HUES48 (cell line): Measurements from ENCODE around the gene CXorf49.
"Not testable (repeated sequence)": the region's sequence is repeated elsewhere in the genome, so short reads cannot be mapped to it uniquely, and the experiment has no call there.

Source experiments
- H3K27ac ChIP-seq: one replicate; pipeline ENCODE4 v1.7.0; 2013; ENCODE audit warnings: low read depth, low read length, inconsistent platforms
- H3K27me3 ChIP-seq: 2 replicates; pipeline ENCODE4 v1.6.1; 2013; ENCODE audit warnings: mild to moderate bottlenecking, low read length; ENCODE audit not compliant: control insufficient read depth, insufficient read depth
- H3K36me3 ChIP-seq: 2 replicates; pipeline ENCODE4 v1.6.1; 2013; ENCODE audit warnings: low read length; ENCODE audit not compliant: control insufficient read depth, insufficient read depth
- H3K4me1 ChIP-seq: 2 replicates; pipeline ENCODE4 v1.6.1; 2013; ENCODE audit warnings: mild to moderate bottlenecking, low read length; ENCODE audit not compliant: control insufficient read depth, insufficient read depth
- H3K4me3 ChIP-seq: 2 replicates; pipeline ENCODE4 v1.5.1; 2013; ENCODE audit warnings: mild to moderate bottlenecking, low read depth, low read length
- H3K9ac ChIP-seq: 2 replicates; pipeline ENCODE4 v1.6.1; 2013; ENCODE audit warnings: mild to moderate bottlenecking, low read depth, low read length, moderate library complexity
- H3K9me3 ChIP-seq: 2 replicates; pipeline ENCODE4 v1.6.1; 2013; ENCODE audit warnings: low read length; ENCODE audit not compliant: control insufficient read depth, insufficient read depth

CXorf49 gene

DNA sequence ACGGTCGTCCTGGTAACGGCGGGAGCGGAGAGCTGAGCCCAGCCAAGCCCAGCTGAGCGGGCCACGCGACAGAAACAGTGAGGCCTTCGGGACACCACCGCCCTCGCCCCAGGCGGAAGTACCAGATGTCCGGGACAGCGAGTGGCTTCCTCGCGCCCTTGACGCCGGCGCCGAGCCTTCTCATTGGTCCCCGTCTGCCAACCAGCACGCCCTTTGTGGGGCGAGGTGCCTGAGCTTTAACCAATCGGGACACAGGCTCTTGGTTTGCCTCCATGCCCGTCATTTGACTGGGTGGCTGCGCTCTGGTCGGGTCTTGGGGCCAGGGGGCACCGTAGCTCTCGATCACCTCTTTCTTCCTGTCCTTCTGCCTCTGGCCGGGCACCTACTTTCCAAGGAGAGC lies at the start of gene CXorf49:
TSS of gene CXorf49 (minus strand) at position 101 of the 400 bp plus-strand sequence. CDS start 134 bp downstream, outside the sequence.
- not testable (repeated sequence) for H3K9me3 ChIP-seq, H3K27me3 ChIP-seq, H3K36me3 ChIP-seq, H3K4me1 ChIP-seq, H3K27ac ChIP-seq, H3K4me3 ChIP-seq, H3K9ac ChIP-seq

DNA sequence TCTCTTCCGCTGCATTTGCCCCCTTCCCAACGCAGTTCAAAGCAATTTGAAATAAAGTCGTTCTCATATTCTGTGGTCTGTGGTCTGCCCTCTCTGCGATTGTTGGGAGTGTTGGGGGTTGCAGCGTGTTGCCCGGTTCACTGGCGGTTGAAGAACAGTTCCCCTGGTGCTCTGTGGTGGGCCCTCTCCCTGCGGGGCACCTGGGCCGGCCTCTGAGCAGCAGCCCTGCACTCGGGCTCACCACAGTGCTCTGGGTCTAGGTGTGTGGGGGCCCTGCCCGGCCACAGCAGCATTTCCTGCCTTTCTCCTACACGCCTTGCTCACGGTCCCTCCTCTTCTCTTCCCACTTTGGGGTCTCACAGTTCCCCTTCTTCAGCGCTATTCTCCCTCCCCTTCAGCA lies 49.0 kb upstream of the CXorf49 start:
- H3K9ac ChIP-seq, H3K36me3 ChIP-seq, H3K4me3 ChIP-seq, H3K27ac ChIP-seq, H3K27me3 ChIP-seq, H3K4me1 ChIP-seq, H3K9me3 ChIP-seq: not testable (repeated sequence)

DNA sequence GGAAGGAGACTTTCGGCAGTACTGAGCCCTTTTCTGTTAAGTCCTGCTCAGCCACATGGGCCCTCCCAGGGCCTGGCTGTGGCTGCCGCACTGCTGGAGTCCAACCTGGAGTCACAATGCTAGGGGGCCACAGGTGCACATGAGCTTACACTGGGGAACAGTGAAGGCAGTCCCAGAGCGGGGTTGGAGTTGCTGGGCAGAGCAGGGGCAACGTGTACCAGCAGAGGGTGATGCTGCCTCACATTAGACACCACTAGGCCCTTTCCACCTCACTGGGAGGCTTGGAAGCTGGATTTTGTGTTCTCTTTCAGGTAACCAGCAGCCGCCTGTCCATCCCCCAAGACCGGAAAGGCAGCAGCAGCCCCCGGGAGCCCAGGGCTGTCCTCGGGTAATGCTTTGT lies 47.5 kb upstream of the CXorf49 start:
- not testable (repeated sequence) for H3K27me3 ChIP-seq, H3K36me3 ChIP-seq, H3K4me3 ChIP-seq, H3K9me3 ChIP-seq, H3K4me1 ChIP-seq, H3K27ac ChIP-seq, H3K9ac ChIP-seq

- H3K36me3 ChIP-seq, H3K4me3 ChIP-seq, H3K4me1 ChIP-seq, H3K9ac ChIP-seq, H3K27ac ChIP-seq, H3K27me3 ChIP-seq, H3K9me3 ChIP-seq: not testable (repeated sequence)
Observed at GRCh38 chrX:71764832-71765231, 46.7 kb upstream of the CXorf49 start.

DNA sequence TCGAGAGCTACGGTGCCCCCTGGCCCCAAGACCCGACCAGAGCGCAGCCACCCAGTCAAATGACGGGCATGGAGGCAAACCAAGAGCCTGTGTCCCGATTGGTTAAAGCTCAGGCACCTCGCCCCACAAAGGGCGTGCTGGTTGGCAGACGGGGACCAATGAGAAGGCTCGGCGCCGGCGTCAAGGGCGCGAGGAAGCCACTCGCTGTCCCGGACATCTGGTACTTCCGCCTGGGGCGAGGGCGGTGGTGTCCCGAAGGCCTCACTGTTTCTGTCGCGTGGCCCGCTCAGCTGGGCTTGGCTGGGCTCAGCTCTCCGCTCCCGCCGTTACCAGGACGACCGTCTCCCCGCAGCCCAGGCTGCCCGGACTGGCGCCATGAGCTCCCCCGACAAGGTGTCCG lies 45.0 kb upstream of the CXorf49 start, which contains the start of gene CXorf49B:
TSS of gene CXorf49B (plus strand) at position 301 of the 400 bp plus-strand sequence. CDS start at position 376, 75 bp downstream.
- H3K27ac ChIP-seq, H3K4me3 ChIP-seq, H3K9ac ChIP-seq, H3K27me3 ChIP-seq, H3K4me1 ChIP-seq, H3K9me3 ChIP-seq, H3K36me3 ChIP-seq: not testable (repeated sequence)

DNA sequence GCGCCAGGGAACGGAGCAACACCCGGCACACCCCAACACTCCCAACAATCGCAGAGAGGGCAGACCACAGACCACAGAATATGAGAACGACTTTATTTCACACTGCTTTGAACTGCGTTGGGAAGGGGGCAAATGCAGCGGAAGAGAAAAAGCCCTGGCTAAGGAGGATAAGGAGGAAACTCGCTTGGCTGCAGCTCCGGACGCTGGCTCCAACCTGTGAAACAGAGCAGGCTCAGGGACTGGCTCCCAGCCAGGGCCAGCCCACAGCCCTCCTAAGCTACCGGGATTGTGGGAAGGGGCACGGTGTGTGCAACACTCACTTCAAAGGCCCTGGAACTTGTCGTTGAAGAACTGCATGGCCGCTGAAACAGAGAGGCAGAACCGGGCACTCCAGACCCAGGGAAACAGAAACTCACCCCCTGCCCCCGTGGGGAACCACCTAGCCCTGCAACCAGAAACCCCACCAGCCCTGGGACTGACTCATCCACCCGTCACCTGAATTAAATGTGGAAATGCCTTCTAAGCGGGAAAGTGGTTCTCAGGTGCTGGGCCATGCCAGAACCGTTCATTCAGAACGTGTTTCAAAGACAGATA lies 42.7 kb upstream of the CXorf49 start:
- H3K4me1 ChIP-seq, H3K4me3 ChIP-seq, H3K9me3 ChIP-seq, H3K36me3 ChIP-seq, H3K27me3 ChIP-seq, H3K27ac ChIP-seq, H3K9ac ChIP-seq: not testable (repeated sequence)

DNA sequence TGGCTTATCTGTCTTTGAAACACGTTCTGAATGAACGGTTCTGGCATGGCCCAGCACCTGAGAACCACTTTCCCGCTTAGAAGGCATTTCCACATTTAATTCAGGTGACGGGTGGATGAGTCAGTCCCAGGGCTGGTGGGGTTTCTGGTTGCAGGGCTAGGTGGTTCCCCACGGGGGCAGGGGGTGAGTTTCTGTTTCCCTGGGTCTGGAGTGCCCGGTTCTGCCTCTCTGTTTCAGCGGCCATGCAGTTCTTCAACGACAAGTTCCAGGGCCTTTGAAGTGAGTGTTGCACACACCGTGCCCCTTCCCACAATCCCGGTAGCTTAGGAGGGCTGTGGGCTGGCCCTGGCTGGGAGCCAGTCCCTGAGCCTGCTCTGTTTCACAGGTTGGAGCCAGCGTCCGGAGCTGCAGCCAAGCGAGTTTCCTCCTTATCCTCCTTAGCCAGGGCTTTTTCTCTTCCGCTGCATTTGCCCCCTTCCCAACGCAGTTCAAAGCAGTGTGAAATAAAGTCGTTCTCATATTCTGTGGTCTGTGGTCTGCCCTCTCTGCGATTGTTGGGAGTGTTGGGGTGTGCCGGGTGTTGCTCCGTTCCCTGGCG lies 2.3 kb upstream of the CXorf49 start:
- not testable (repeated sequence) for H3K9me3 ChIP-seq, H3K4me1 ChIP-seq, H3K27me3 ChIP-seq, H3K9ac ChIP-seq, H3K36me3 ChIP-seq, H3K27ac ChIP-seq, H3K4me3 ChIP-seq

- not testable (repeated sequence) for H3K27ac ChIP-seq, H3K36me3 ChIP-seq, H3K9ac ChIP-seq, H3K4me1 ChIP-seq, H3K27me3 ChIP-seq, H3K4me3 ChIP-seq, H3K9me3 ChIP-seq
Observed at GRCh38 chrX:71719195-71719594, 1.1 kb upstream of the CXorf49 start.

- H3K9me3 ChIP-seq, H3K27ac ChIP-seq, H3K27me3 ChIP-seq, H3K36me3 ChIP-seq, H3K4me3 ChIP-seq, H3K9ac ChIP-seq, H3K4me1 ChIP-seq: not testable (repeated sequence)
Observed at GRCh38 chrX:71716323-71716722, 1.8 kb downstream of the CXorf49 start.

DNA sequence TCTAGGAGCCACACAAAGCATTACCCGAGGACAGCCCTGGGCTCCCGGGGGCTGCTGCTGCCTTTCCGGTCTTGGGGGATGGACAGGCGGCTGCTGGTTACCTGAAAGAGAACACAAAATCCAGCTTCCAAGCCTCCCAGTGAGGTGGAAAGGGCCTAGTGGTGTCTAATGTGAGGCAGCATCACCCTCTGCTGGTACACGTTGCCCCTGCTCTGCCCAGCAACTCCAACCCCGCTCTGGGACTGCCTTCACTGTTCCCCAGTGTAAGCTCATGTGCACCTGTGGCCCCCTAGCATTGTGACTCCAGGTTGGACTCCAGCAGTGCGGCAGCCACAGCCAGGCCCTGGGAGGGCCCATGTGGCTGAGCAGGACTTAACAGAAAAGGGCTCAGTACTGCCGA lies 2.5 kb downstream of the CXorf49 start:
- H3K4me3 ChIP-seq, H3K9ac ChIP-seq, H3K36me3 ChIP-seq, H3K27me3 ChIP-seq, H3K4me1 ChIP-seq, H3K9me3 ChIP-seq, H3K27ac ChIP-seq: not testable (repeated sequence)

GRCh38 chrX:71714064-71714463 lies 4.0 kb downstream of the CXorf49 start:
- H3K27me3 ChIP-seq, H3K4me1 ChIP-seq, H3K27ac ChIP-seq, H3K9ac ChIP-seq, H3K4me3 ChIP-seq, H3K9me3 ChIP-seq, H3K36me3 ChIP-seq: not testable (repeated sequence)

- not testable (repeated sequence) for H3K4me3 ChIP-seq, H3K4me1 ChIP-seq, H3K9ac ChIP-seq, H3K27me3 ChIP-seq, H3K9me3 ChIP-seq, H3K36me3 ChIP-seq, H3K27ac ChIP-seq
Observed at GRCh38 chrX:71702853-71703252, 15.2 kb downstream of the CXorf49 start.
